ENCODE measurements around the gene KCNJ9. TPM values are rescaled to one million over a fixed set of nuclear protein-coding genes. Genes with fewer than 3 reads are reported as not detected.

KCNJ9 gene
- total and polyA plus RNA-seq, 10 of the 15 experiments (the other 5 are each of a cell fraction or from before 2014, with no cell fraction given): 0.12 TPM; not detected in 9

DNA sequence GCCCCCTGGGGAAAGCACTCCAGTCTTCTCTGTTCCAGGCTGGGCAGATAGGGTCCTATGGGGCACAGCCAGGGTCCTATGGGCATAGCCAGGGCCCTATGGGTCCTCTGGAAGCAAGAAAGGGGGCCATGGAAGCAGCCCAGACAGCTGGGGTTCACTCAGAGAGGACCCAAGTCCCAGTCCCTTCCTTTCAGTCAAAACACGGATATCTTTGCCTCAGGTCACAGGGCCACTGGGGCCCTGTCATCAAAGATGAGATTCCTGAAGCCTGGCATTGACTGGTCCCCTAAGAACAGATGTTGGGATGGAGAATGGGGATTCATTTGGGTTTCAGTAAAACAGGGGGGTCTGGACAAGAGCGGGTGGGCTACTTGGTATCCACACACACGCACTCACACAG is 8.5 kb downstream of the KCNJ9 start:
- no peaks in the 10 kb centered on the region for H4K20me1 ChIP-seq (ENCODE audit: control insufficient read depth, insufficient read depth)
- POLR2A ChIA-PET: no interaction called here

More for the DNA sequence above, 8.5 kb downstream of the KCNJ9 start:
- RAD21 ChIA-PET (ENCODE audit: unreplicated experiment): no interaction called here
- DNase-seq (ENCODE audit: low read depth, low spot score): no peak
- intact Hi-C loops (cut with micrococcal nuclease; ENCODE audit: unreplicated experiment) (no loop called here), in situ Hi-C loops (cut with MboI) (no loop called here)
- Histone ChIP-seq H3K4me3 (no peak overlapping the region), H3K27ac (ENCODE audit: control insufficient read depth, insufficient read depth) (no peak overlapping the region), H3K4me1 (ENCODE audit: control insufficient read depth, insufficient read depth, low read length) (no peaks in the 10 kb centered on the region), H3K36me3 (ENCODE audit: control insufficient read depth in 2 of 2, insufficient read depth in 2 of 2, low read length in 1 of 2) (peaks cover 0 to 2% of the 10 kb centered on the region in 2 experiments; a peak in 2 of 4 replicates), H3K9ac (ENCODE audit: control insufficient read depth, insufficient read depth, low read length) (no peak overlapping the region), H3K4me2 (ENCODE audit: control insufficient read depth, insufficient read depth) (no peak overlapping the region), H3K79me2 (ENCODE audit: control insufficient read depth, insufficient read depth, low read length) (no peaks in the 10 kb centered on the region), H3K27me3 (replicated peaks in 1 of 2; ENCODE audit: control insufficient read depth in 2 of 2, insufficient read depth in 2 of 2, low read length in 1 of 2) (no peaks in the 10 kb centered on the region), H3K9me3 (replicated peaks; ENCODE audit: control insufficient read depth, insufficient read depth, low read length) (no peaks in the 10 kb centered on the region), H2AFZ (ENCODE audit: control insufficient read depth, low read depth, low read length) (no peak overlapping the region)
- WGBS (ENCODE audit: insufficient coverage, insufficient replicate concordance, low lambda C conversion rate, missing lambda C conversion rate): 66% methylated on average over 3 of the region's 3 CpGs
- no peak for ATAC-seq
- no peak for FAIRE-seq
- SMC1A ChIA-PET (ENCODE audit: uncharacterized antibody, unreplicated experiment): interaction anchor here (0.5 to 1.8 kb wide), 2 partner anchors 8 to 162 kb away, joined by 3 to 4 read pairs; no protein-coding TSS in a partner anchor
- TF ChIP-seq RAD21 (IDR thresholded peaks at IDR 0.05; ENCODE audit: insufficient read depth, low read depth, low read length) (no peak), BHLHE40 (IDR thresholded peaks at IDR 0.05; ENCODE audit: borderline replicate concordance in 1 of 2, low read depth in 2 of 2, low read length in 1 of 2) (no peak), NBN (IDR thresholded peaks at IDR 0.05) (no peak), SMC3 (IDR thresholded peaks at IDR 0.05; ENCODE audit: borderline replicate concordance, low read length) (no peak), MTA2 (IDR thresholded peaks at IDR 0.05; ENCODE audit: low read depth) (no peak), POLR2A (IDR thresholded peaks at IDR 0.05; ENCODE audit: low read depth, low read length) (no peak), CBFB (IDR thresholded peaks at IDR 0.05; ENCODE audit: low read depth) (no peak), SUZ12 (IDR thresholded peaks at IDR 0.05; ENCODE audit: unreplicated experiment) (no peak)
- TF ChIP-seq, protein P1, sequence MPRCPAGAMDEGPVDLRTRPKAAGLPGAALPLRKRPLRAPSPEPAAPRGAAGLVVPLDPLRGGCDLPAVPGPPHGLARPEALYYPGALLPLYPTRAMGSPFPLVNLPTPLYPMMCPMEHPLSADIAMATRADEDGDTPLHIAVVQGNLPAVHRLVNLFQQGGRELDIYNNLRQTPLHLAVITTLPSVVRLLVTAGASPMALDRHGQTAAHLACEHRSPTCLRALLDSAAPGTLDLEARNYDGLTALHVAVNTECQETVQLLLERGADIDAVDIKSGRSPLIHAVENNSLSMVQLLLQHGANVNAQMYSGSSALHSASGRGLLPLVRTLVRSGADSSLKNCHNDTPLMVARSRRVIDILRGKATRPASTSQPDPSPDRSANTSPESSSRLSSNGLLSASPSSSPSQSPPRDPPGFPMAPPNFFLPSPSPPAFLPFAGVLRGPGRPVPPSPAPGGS (IDR thresholded peaks at IDR 0.05; ENCODE audit: borderline replicate concordance, insufficient read depth, low read depth, low read length, poor library complexity, severe bottlenecking): no peak
- TF ChIP-seq, protein P2, sequence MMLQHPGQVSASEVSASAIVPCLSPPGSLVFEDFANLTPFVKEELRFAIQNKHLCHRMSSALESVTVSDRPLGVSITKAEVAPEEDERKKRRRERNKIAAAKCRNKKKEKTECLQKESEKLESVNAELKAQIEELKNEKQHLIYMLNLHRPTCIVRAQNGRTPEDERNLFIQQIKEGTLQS (IDR thresholded peaks at IDR 0.05; ENCODE audit: borderline replicate concordance, extremely low read depth, low read depth, low read length): no peak
- TF ChIP-seq, protein P3, sequence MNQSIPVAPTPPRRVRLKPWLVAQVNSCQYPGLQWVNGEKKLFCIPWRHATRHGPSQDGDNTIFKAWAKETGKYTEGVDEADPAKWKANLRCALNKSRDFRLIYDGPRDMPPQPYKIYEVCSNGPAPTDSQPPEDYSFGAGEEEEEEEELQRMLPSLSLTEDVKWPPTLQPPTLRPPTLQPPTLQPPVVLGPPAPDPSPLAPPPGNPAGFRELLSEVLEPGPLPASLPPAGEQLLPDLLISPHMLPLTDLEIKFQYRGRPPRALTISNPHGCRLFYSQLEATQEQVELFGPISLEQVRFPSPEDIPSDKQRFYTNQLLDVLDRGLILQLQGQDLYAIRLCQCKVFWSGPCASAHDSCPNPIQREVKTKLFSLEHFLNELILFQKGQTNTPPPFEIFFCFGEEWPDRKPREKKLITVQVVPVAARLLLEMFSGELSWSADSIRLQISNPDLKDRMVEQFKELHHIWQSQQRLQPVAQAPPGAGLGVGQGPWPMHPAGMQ (IDR thresholded peaks at IDR 0.05; ENCODE audit: borderline replicate concordance): no peak
- TF ChIP-seq, protein P4, sequence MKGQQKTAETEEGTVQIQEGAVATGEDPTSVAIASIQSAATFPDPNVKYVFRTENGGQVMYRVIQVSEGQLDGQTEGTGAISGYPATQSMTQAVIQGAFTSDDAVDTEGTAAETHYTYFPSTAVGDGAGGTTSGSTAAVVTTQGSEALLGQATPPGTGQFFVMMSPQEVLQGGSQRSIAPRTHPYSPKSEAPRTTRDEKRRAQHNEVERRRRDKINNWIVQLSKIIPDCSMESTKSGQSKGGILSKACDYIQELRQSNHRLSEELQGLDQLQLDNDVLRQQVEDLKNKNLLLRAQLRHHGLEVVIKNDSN (IDR thresholded peaks at IDR 0.05; ENCODE audit: borderline replicate concordance, extremely low read length, insufficient read depth, low read depth, low read length): no peak
- TF ChIP-seq, protein P5, sequence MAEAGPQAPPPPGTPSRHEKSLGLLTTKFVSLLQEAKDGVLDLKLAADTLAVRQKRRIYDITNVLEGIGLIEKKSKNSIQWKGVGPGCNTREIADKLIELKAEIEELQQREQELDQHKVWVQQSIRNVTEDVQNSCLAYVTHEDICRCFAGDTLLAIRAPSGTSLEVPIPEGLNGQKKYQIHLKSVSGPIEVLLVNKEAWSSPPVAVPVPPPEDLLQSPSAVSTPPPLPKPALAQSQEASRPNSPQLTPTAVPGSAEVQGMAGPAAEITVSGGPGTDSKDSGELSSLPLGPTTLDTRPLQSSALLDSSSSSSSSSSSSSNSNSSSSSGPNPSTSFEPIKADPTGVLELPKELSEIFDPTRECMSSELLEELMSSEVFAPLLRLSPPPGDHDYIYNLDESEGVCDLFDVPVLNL (IDR thresholded peaks at IDR 0.05; ENCODE audit: low read depth, low read length): no peak
- TF ChIP-seq, protein P6, sequence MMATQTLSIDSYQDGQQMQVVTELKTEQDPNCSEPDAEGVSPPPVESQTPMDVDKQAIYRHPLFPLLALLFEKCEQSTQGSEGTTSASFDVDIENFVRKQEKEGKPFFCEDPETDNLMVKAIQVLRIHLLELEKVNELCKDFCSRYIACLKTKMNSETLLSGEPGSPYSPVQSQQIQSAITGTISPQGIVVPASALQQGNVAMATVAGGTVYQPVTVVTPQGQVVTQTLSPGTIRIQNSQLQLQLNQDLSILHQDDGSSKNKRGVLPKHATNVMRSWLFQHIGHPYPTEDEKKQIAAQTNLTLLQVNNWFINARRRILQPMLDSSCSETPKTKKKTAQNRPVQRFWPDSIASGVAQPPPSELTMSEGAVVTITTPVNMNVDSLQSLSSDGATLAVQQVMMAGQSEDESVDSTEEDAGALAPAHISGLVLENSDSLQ (IDR thresholded peaks at IDR 0.05): no peak
- TF ChIP-seq, protein P7, sequence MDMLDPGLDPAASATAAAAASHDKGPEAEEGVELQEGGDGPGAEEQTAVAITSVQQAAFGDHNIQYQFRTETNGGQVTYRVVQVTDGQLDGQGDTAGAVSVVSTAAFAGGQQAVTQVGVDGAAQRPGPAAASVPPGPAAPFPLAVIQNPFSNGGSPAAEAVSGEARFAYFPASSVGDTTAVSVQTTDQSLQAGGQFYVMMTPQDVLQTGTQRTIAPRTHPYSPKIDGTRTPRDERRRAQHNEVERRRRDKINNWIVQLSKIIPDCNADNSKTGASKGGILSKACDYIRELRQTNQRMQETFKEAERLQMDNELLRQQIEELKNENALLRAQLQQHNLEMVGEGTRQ (IDR thresholded peaks at IDR 0.05; ENCODE audit: borderline replicate concordance, low read depth, low read length): no peak
- CTCF ChIA-PET: interaction anchor here (1.2 to 30.2 kb wide), 4 partner anchors 7 to 287 kb away, joined by 4 to 1035 read pairs (median 48); partner anchors contain the start of genes IGSF8, KCNJ10 and KCNJ9
- no TSS peak for BruUV-seq (replicated peaks)
